GM23338 (cell line): Measurements from ENCODE around the gene VARS2. TPM values are rescaled to one million over a fixed set of nuclear protein-coding genes. Genes with fewer than 3 reads are reported as not detected.
A peak's percentile ranks its signal among the peaks of the same experiment; 100 is the strongest.
"Not testable (repeated sequence)": the region's sequence is repeated elsewhere in the genome, so short reads cannot be mapped to it uniquely, and the experiment has no call there.

Source experiments
- ATAC-seq: fragments of 200-7000 bp; cut with Tn5 transposase; 3 replicates; pipeline ENCODE4 v1.9.1; 2020
- DNase-seq: peaks from one replicate; pipeline ENCODE4 v3.0.0-alpha.2; 2015; ENCODE audit warnings: low spot score
- H2AFZ ChIP-seq: fragments of 200-600 bp; sonication (generic); 2 replicates; pipeline ENCODE4 v1.8.0; 2016; ENCODE audit warnings: antibody characterized with exemption, mild to moderate bottlenecking, moderate library complexity
- H3F3A ChIP-seq: fragments of 200-600 bp; sonication (generic); replicated peaks from 2 replicates; pipeline ENCODE4 v1.8.0; 2017; ENCODE audit warnings: antibody characterized with exemption, mixed run types, low read depth
- H3K27ac ChIP-seq: fragments of 200-600 bp; sonication (generic); 2 replicates; pipeline ENCODE4 v1.6.1; 2016; ENCODE audit warnings: low read depth
- H3K27me3 ChIP-seq: fragments of 200-600 bp; sonication (generic); 2 replicates; pipeline ENCODE4 v1.8.0; 2016; ENCODE audit warnings: mild to moderate bottlenecking, mixed run types, moderate library complexity; ENCODE audit not compliant: insufficient read depth
- H3K36me3 ChIP-seq: fragments of 200-600 bp; sonication (generic); 2 replicates; pipeline ENCODE4 v1.8.0; 2016; ENCODE audit warnings: mild to moderate bottlenecking; ENCODE audit not compliant: insufficient read depth
- H3K4me1 ChIP-seq: fragments of 200-600 bp; sonication (generic); 2 replicates; pipeline ENCODE4 v1.8.0; 2016; ENCODE audit warnings: mild to moderate bottlenecking, moderate library complexity; ENCODE audit not compliant: insufficient read depth
- H3K4me2 ChIP-seq: fragments of 200-600 bp; sonication (generic); 2 replicates; pipeline ENCODE4 v1.7.1; 2017; ENCODE audit warnings: mixed run types
- H3K4me3 ChIP-seq: fragments of 200-600 bp; sonication (generic); 2 replicates; pipeline ENCODE4 v1.6.1; 2016; ENCODE audit warnings: mixed run types
- H3K79me2 ChIP-seq: fragments of 200-600 bp; sonication (generic); replicated peaks from 2 replicates; pipeline ENCODE4 v1.8.0; 2017; ENCODE audit warnings: mild to moderate bottlenecking; ENCODE audit not compliant: insufficient read depth
- H3K9me2 ChIP-seq: fragments of 200-600 bp; sonication (generic); 2 replicates; pipeline ENCODE4 v1.8.0; 2017; ENCODE audit not compliant: insufficient read depth
- H4K20me1 ChIP-seq: fragments of 200-600 bp; sonication (generic); replicated peaks from 2 replicates; pipeline ENCODE4 v1.8.0; 2017; ENCODE audit warnings: mild to moderate bottlenecking; ENCODE audit not compliant: insufficient read depth
- H3K27ac Mint-ChIP-seq: 2 replicates; pipeline ENCODE4 v1.8.0; 2020; ENCODE audit warnings: inconsistent platforms, mild to moderate bottlenecking, moderate library complexity, mixed read lengths
- H3K27me3 Mint-ChIP-seq: 3 replicates; pipeline ENCODE4 v1.8.0; 2022; ENCODE audit warnings: low read depth, mild to moderate bottlenecking, moderate library complexity, mixed read lengths, inconsistent platforms; ENCODE audit not compliant: insufficient read depth, poor library complexity
- H3K36me3 Mint-ChIP-seq: 3 replicates; pipeline ENCODE4 v1.8.0; 2021; ENCODE audit warnings: low read depth, mild to moderate bottlenecking, inconsistent platforms, moderate library complexity, mixed read lengths
- H3K4me1 Mint-ChIP-seq: 3 replicates; pipeline ENCODE4 v1.8.0; 2020; ENCODE audit warnings: mild to moderate bottlenecking, inconsistent platforms, mixed read lengths
- H3K4me3 Mint-ChIP-seq: 3 replicates; pipeline ENCODE4 v1.8.0; 2021; ENCODE audit warnings: moderate library complexity, mild to moderate bottlenecking, inconsistent platforms, mixed read lengths
- H3K9me3 Mint-ChIP-seq: 3 replicates; pipeline ENCODE4 v1.8.0; 2020; ENCODE audit warnings: moderate library complexity, mild to moderate bottlenecking, inconsistent platforms, mixed read lengths
- CREB1 ChIP-seq: fragments of 250-450 bp; sonication (Bioruptor Pico); IDR thresholded peaks from 2 replicates; pipeline ENCODE4 v1.5.0; 2020; ENCODE audit warnings: low read depth, mild to moderate bottlenecking, moderate library complexity
- EZH2phosphoT487 ChIP-seq: fragments of 200-600 bp; sonication (generic); IDR thresholded peaks from one replicate; pipeline ENCODE4 v1.8.1; 2018; ENCODE audit warnings: antibody characterized with exemption; ENCODE audit not compliant: unreplicated experiment
- JUNB ChIP-seq: IDR thresholded peaks from one replicate; pipeline ENCODE4 v1.6.1; 2016; ENCODE audit warnings: antibody characterized with exemption; ENCODE audit not compliant: unreplicated experiment
- POLR2AphosphoS5 ChIP-seq: IDR thresholded peaks from 2 replicates; pipeline ENCODE4 v1.6.1; 2016; ENCODE audit warnings: antibody characterized with exemption, low read depth
- STAT1 ChIP-seq: IDR thresholded peaks from one replicate; pipeline ENCODE4 v1.6.1; 2016; ENCODE audit warnings: antibody characterized with exemption; ENCODE audit not compliant: unreplicated experiment
- ZNF331 ChIP-seq: fragments of 250-450 bp; sonication (Bioruptor Pico); IDR thresholded peaks from 2 replicates; pipeline ENCODE4 v1.5.0; 2020; ENCODE audit warnings: low read depth, mild to moderate bottlenecking, moderate library complexity
- polyA plus RNA-seq: library from polyadenylated mRNA; unstranded; fragments of >200 nt; fragmentation: Nextera tagmentation; extraction: Ambion mirVana; gene quantifications from 2 replicates; pipeline ENCODE4 v1.2.1, GENCODE V29; 2016
- total RNA-seq: library from RNA; depleted of rRNA; stranded (reverse); fragments of >200 nt; shearing (Covaris generic); gene quantifications from 2 replicates; pipeline ENCODE4 v1.2.3, GENCODE V29; 2014
- TF ChIP-seq, protein P1 (sequence below): IDR thresholded peaks from one replicate; pipeline ENCODE4 v1.6.1; 2018; ENCODE audit warnings: antibody characterized with exemption; ENCODE audit not compliant: unreplicated experiment

Gene VARS2
- total and polyA plus RNA-seq, 2 experiments from 2014 or later, result 13.7 to 36.4 TPM

DNA sequence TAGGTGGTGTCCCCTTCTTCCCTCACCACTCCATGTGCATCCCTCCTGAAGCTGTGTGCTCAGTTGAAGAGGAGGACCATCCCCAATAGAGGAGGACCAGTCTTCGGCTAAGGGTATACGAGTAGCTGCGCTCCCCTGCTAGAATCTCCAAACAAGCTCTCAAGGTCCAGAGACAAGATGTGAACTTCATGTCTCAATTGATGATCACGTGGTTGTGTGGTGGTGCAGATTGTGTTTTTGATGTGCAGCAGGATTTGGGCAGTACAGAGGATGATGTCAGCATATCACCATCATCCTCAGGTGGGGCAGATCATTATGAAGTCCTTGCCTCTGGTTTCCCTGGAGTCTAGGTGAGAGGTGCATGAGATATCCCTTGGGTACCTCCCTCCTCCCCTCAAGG, 49.7 kb upstream of the VARS2 start:
- no peak overlapping the region for H3K27ac Mint-ChIP-seq
- Histone ChIP-seq H3K9me2 (peaks cover 6% of the 10 kb centered on the region; the same call in 1 of the 2 replicates), H3K79me2 (no peaks in the 10 kb centered on the region), H3K4me1 (no peaks in the 10 kb centered on the region), H3K4me2 (no peak overlapping the region), H3F3A (0 out of 2 replicates have a peak, but pooled peaks cover 3% of the 10 kb centered on the region), H2AFZ (no peak overlapping the region), H3K27ac (no peak overlapping the region), H3K27me3 (no peaks in the 10 kb centered on the region), H4K20me1 (no peaks in the 10 kb centered on the region), H3K4me3 (no peak overlapping the region), H3K36me3 (peaks cover 5% of the 10 kb centered on the region; the same call in 1 of the 2 replicates)
- peaks cover 44% of the 10 kb centered on the region for H3K9me3 Mint-ChIP-seq
- no peak for ATAC-seq
- no peak for DNase-seq
- H3K36me3 Mint-ChIP-seq, result peaks cover 30% of the 10 kb centered on the region
- H3K27me3 Mint-ChIP-seq, result peaks cover 6% of the 10 kb centered on the region
- no peak overlapping the region for H3K4me3 Mint-ChIP-seq
- no peaks in the 10 kb centered on the region for H3K4me1 Mint-ChIP-seq
- TF ChIP-seq, protein P1, sequence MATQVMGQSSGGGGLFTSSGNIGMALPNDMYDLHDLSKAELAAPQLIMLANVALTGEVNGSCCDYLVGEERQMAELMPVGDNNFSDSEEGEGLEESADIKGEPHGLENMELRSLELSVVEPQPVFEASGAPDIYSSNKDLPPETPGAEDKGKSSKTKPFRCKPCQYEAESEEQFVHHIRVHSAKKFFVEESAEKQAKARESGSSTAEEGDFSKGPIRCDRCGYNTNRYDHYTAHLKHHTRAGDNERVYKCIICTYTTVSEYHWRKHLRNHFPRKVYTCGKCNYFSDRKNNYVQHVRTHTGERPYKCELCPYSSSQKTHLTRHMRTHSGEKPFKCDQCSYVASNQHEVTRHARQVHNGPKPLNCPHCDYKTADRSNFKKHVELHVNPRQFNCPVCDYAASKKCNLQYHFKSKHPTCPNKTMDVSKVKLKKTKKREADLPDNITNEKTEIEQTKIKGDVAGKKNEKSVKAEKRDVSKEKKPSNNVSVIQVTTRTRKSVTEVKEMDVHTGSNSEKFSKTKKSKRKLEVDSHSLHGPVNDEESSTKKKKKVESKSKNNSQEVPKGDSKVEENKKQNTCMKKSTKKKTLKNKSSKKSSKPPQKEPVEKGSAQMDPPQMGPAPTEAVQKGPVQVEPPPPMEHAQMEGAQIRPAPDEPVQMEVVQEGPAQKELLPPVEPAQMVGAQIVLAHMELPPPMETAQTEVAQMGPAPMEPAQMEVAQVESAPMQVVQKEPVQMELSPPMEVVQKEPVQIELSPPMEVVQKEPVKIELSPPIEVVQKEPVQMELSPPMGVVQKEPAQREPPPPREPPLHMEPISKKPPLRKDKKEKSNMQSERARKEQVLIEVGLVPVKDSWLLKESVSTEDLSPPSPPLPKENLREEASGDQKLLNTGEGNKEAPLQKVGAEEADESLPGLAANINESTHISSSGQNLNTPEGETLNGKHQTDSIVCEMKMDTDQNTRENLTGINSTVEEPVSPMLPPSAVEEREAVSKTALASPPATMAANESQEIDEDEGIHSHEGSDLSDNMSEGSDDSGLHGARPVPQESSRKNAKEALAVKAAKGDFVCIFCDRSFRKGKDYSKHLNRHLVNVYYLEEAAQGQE, result no peak
- TF ChIP-seq POLR2AphosphoS5 (no peak), ZNF331 (CRISPR knock-in tag) (no peak), CREB1 (CRISPR knock-in tag) (no peak)

DNA sequence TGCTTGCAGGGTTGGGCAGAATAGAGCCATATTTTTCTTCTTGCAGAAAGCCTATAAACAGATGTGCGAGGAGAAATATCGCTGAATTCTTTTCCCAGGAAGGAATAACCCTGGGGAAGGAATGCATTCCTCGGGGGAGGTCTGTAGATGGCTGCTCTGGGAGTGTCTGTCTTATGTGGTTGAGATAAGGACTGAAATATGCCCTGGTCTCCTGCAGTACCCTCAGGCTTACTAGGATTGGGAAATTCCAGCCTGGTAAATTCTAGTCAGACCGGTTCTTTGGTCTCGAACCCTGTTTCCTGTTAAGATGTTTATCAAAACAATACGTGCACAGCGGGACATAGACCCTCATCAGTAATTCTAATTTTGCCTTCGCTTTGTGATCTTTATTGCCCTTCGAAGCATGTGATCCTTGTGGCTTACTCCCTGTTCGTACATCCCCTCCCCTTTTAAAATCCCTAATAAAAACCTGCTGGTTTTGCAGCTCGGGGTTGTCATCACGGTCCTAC, 44.7 kb upstream of the VARS2 start:
- H3K79me2 ChIP-seq, H3K4me3 ChIP-seq, H3K27me3 Mint-ChIP-seq, H3K27me3 ChIP-seq, H3K4me3 Mint-ChIP-seq, ATAC-seq, H3K27ac Mint-ChIP-seq, H3K27ac ChIP-seq, H3K4me1 ChIP-seq, H3K4me2 ChIP-seq, H4K20me1 ChIP-seq, H2AFZ ChIP-seq, H3K4me1 Mint-ChIP-seq, H3F3A ChIP-seq: not testable (repeated sequence)
- peaks cover 54% of the 10 kb centered on the region for H3K36me3 Mint-ChIP-seq
- DNase-seq, result peak; percentile 64
- peaks cover 19% of the 10 kb centered on the region for H3K36me3 ChIP-seq
- TF ChIP-seq ZNF331 (CRISPR knock-in tag), result 0 out of 2 replicates have a peak, but pooled peaks have one; percentile 16
- H3K9me3 Mint-ChIP-seq, result peaks cover 66% of the 10 kb centered on the region
- H3K9me2 ChIP-seq, result peaks cover 10% of the 10 kb centered on the region

DNA sequence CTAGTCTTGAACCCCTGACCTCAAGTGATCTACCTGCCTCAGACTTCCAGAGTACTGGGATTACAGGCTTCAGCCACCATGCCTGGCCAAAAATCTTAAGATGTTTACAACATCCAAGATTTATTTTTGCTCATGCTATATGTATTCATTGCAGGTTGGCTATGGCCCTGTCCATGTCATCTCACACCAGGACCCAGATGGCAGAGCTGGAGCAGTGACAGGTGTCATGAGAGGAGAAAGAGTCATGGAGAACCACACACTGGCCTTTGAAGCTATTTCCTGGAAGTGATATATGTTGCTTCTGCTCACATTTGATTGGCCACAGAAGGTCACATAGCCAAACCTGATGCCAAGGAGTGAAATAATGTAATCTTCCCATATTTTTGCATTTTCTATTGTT, 43.5 kb upstream of the VARS2 start:
- DNase-seq (no peak), ATAC-seq (no peak)
- Mint-ChIP-seq H3K36me3 (peaks cover 61% of the 10 kb centered on the region), H3K27ac (no peak overlapping the region), H3K4me1 (peaks cover under 1% of the 10 kb centered on the region; the same call in 2 of the 3 replicates), H3K27me3 (peaks cover 9% of the 10 kb centered on the region), H3K9me3 (peaks cover 71% of the 10 kb centered on the region), H3K4me3 (peak overlapping the region; percentile 5; the same call in 1 of the 3 replicates)
- no peaks in the 10 kb centered on the region for H3K27me3 ChIP-seq
- no peak overlapping the region for H3K27ac ChIP-seq
- no peaks in the 10 kb centered on the region for H4K20me1 ChIP-seq
- H3K9me2 ChIP-seq, result peaks cover 14% of the 10 kb centered on the region
- no peak overlapping the region for H3K4me2 ChIP-seq
- no peak overlapping the region for H3K4me3 ChIP-seq
- H3K79me2 ChIP-seq, result no peaks in the 10 kb centered on the region
- H2AFZ ChIP-seq, result no peak overlapping the region
- peaks cover 19% of the 10 kb centered on the region for H3K36me3 ChIP-seq
- 0 out of 2 replicates have a peak, but pooled peaks cover 5% of the 10 kb centered on the region for H3F3A ChIP-seq
- H3K4me1 ChIP-seq, result no peaks in the 10 kb centered on the region; the same call in 1 of the 2 replicates
- TF ChIP-seq STAT1 (no peak), EZH2phosphoT487 (no peak), JUNB (no peak)
